Stimulated activated CD4-positive, alpha-beta T cell treated with anti-CD3 and anti-CD28 coated beads, Interleukin-2, amount 100 ng/mL, for 24 hours (primary cell): ENCODE data around the gene ADD1.
A peak's percentile ranks its signal among the peaks of the same experiment; 100 is the strongest.

Experiments used
- DNase-seq, 2 donors: peaks; one replicate each; pipeline ENCODE4 v3.0.0-alpha.2; 2020

Gene ADD1

DNA sequence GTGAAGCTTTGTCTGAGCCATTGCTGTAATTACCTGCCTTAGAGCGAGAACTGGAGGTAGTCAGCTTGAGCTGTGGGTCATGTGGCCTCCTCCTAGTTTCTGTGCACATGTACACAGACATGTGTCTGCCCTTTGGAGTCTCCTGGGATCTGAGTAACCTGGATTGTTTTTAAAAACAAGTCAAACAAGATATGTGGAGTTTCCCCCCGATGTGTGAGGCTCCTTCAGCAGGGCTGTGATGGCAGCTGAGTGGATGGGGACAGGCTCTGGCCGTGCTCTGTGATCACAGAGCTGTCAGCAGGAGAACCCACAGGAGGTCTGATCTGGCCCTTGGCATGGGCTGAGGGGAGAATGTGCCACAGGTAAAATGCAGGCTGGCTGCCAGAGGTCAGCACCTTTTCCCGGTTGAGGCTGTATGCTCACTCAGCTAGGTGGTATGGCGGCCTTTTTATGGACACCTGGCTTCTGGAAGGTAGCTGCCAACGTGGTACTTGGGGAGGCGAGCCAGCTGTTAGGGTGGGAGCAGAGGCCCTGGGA lies 81.2 kb downstream of the ADD1 start:
- DNase-seq, result no peak

DNA sequence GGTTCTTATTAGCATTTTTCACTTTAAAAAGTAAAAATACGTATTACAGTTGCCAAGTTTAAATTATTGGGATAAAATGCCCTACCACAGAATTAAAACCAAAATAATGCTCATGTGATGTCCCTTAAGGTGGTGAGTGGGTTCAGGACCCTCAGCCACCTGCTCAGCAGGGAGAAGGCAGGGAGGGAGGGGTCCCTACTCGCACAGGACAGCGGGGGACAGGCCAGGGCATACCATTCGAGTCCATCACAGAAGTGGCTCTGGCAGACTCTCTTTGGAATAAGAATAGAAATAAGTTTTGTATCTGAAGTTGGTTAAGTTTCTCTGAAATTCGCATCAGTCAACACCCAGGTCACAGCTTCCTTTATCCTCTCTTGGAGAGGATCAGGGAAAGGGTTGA lies 81.9 kb downstream of the ADD1 start:
- DNase-seq, result no peak

- no peak for DNase-seq
These were observed 82.6 kb downstream of the ADD1 start for GRCh38 chr4:2925931-2926860.

DNA sequence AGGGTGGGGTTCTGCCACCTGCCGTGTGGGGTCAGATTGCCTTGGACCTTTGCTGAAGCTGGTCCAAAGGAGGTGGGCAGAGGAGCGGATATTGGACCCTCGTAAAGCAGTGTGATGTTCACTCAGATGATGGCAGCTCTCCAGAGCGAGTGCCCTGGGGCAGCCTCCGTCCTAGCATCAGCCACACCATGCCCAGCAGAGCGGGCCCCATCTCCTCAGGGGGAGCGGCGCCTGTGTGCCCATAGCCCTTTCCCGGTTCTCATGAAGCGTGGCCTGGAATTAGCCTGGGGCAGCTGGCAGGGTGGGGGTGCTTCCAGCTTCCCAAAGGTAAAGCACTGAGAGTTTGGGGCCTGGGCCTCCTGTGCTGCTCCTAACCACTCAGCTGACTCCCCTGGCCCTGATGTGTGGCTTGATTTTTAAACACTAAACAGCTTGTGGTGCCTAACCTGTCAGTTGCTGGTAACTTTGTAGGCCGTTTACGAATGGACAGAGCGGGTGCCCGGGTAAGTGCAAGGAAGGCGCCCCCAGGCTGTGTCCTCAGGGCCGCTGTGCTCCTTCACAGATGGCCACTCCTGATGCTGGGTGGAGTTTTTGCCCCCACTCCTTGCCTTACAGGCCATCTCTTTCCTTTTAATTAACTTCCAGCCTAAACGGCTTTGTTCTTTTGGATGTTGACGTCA lies 83.5 kb downstream of the ADD1 start:
- no peak for DNase-seq

DNA sequence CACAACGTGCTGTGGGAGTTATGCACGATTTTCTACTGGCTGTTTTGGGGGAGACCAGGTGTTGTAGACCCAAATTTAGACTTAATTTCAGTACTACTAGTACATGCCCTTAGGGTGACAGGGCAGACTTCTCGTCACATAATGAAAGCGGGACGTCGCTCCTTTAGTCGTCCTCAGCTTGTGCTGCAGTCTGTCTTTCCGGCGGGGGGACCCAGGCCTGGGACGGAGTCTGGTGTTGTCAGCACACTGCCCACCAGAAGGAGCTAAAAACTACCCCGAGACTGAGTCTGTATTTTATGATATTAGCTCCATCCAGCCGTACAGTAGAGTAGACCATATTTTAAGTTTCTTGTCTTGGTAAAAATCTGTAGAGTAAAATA lies 84.0 kb downstream of the ADD1 start:
- no peak for DNase-seq

GRCh38 chr4:2928242-2929176 lies 84.9 kb downstream of the ADD1 start:
- no peak for DNase-seq

- no peak for DNase-seq
These were observed 85.8 kb downstream of the ADD1 start for GRCh38 chr4:2929469-2929868.

DNA sequence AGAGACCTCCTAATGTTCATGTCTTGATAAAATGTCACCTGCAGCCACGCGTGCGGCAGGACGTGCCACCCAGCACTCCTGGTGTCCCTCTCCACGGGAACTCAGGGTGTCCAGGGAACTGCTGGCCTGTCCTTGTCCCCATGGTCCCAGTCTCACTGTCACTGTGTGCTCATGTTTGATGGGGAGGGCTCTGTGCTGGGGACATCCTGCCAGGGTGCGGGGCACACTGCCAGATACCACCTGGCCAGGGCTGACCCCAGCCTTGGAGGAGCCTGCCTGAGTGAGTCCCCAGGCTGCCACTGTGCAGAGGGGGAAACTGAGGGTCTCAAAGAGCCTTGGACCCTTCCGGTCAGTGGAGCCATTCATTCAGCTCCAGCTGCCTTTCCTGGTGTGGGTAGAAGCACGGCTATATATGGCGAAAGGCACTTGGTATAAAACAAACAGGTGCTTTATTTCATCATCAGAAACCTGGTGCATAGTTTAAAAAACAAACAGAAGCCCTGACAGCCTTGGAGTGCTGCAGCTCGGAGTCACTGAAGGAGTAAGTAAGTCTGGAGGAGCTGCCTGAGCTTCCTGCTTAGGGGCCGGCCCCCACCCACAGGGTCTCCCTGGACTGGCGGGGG lies 86.6 kb downstream of the ADD1 start:
- no peak for DNase-seq

DNA sequence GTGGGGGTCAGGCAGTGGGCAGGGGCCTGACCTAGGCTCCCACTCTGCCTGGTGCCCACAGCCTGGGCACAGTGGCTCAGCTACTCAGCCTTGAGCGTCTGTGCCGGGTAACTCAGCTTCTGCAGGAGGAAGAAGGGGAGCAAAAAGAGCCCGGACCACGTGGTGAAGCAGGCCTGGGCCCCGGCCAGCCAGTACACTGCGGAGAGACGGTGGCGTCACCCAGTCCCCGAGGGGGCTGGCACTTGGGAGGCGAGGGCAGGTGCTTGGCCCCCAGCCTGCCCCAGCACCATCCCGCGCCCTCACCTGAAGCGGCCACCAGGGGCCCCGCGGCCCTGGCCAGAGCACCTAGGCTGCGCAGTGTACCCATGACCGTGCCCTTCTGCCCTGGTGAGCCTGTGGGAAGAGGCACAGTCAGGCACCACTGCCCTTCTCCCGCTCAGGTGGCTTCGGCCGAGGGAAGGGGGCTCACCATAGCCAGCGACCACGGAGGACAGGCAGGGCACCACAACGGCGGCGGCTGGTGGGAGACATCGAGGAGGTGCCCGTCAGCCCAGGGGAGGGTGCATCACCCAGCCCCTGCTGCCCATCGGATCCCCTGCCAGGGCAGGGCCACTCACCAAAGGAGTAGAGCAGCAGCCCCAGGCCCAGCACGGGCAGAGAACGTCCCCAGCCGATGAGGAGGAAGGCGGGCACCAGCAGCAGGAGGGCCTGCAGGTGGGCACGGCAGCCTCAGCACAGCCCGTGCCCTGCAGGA lies 87.3 kb downstream of the ADD1 start:
- no peak for DNase-seq

- peak; percentile 51 to 62 for DNase-seq
These were observed 88.1 kb downstream of the ADD1 start for GRCh38 chr4:2931512-2932301.

- no peak for DNase-seq
These were observed 88.8 kb downstream of the ADD1 start for GRCh38 chr4:2932321-2932950.

DNA sequence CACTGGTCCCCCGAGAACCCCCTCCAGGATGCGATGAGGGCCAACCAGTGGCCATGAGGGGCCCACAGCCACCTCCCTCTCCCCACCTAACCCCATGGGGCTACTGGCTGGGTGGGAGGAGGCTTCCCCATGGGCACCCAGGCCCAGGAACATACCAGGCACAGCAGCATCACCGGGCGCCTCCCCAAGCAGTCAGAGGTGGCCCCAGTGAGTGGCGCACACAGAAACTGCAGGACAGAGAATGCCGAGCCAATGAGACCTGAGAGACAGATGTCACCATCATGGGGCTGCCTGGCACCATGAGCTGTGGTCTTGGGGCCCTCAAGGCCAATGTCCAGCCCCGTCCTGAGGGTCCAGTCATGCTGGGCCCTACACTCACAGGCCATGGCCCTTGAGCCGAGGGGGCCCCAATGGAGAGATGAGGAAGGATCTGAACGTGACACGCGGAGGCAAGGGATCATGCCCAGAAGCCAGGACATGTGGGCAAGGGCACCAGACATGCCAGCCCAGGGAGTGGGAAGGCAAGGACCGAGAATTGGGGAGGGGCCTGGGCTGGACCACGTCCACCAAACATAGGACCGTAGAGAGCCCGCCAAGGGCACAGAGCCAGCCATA lies 89.4 kb downstream of the ADD1 start:
- no peak for DNase-seq

- DNase-seq, result no peak
These were observed 90.0 kb downstream of the ADD1 start for GRCh38 chr4:2933566-2934076.

- peak; percentile 48 to 66 for DNase-seq
These were observed 90.6 kb downstream of the ADD1 start for GRCh38 chr4:2934077-2934812.

DNA sequence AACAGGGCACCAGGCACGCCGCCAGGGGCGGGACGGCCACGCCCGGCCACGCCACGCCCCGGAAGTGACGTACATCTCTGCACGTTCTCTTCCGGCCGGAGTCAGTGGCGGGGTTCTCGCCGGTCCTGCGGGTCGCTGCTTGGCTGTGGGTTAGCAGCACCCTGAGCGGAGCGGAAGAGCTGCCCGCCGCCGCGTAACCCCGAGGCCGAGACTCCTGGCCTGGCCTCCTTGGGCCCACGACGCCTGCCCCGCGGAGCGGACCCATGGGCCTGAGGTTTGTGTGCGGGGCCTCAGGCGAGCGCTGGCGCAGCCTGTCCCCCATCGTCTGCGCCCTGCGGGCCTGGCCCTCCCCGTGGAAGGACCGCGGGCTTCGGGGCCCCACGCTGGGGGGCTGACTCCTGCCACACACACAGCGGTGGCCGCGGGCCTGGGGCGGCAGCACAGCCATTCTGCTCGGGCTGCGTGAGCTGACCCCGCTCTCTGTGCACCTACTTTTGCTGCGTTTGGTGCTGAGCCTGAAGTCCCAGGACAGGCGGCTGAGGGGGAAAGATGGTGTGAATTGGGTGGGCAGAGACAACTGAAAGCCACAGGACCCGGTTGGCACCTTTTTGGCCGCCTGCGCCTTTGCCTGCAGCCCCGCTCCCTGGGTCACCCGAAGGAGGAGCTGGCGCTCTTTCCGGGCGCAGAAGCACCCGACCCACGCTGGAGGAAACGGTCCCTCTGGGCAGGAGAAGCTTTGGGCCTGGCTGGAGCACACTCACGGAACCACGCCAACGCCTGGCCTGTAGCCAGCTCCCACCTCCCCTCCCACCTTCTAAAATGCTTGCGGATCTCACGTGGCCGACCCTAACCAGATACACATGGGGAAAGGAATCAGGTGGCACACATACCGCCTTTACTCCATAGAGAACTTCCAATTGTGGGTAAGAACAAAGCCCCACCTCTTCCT lies 91.4 kb downstream of the ADD1 start:
- peak; percentile 98 to 99 for DNase-seq

DNA sequence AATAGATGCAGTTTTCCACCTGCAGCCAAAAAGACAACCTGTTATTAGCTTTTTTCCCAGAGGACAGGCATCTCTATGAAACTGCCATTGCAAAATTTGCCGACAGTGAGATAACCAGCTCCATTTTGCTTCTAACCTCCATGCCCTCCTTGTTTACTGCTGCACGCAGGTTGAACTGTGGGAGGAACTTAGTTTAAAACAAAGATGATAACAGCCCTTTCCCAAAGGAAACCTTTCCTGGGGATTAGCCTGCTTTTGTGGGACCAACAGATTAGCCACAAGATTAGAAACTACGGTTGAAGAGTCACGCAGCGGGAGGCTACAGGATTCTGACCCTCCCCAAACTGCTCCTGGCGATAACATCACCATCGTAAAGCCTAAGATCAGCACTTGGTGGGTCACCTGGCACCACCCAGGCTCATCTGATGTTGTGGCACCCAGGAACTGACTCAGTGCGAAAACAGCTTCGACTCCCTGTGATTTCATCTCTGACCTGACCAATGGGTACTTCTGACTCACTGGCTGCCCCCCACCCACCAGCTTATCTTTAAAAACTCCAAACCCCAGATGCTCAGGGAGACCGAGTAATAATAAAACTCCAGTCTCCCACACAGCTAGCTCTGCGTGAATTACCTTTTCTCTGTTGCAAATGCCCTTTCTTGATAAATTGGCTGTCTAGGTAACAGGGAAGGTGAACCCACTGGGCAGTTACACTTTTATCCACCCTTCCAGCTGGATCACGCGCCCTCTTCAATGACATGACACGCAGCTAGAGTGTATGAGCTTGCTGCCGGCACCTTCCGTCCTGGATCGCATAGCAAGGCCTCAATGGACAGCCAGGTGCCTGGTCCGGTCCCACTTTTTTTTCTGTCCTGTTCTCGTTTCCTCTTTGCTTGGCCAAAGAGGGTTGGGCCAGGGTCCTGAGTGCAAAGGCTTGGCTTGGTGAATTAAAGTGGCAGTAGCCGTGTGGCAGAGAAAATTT lies 92.4 kb downstream of the ADD1 start:
- DNase-seq, result peak; percentile 78 to 79
